ENCODE results near the gene NDUFA13. TPM values are rescaled to one million over a fixed set of nuclear protein-coding genes. Genes with fewer than 3 reads are reported as not detected.
"Not testable (repeated sequence)": the region's sequence is repeated elsewhere in the genome, so short reads cannot be mapped to it uniquely, and the experiment has no call there.

NDUFA13 gene
- 154 and 157 TPM in 2 replicates for total RNA-seq (2014; rRNA removed; shearing (Covaris generic))
- polyA plus RNA-seq (2015; cell fraction: cytosol; rRNA removed), result 104 and 191 TPM in 2 replicates
- 38.0 and 64.9 TPM in 2 replicates for polyA plus RNA-seq (2015; cell fraction: nucleus; rRNA removed)

- peak; percentile 91 for DNase-seq (ENCODE audit: low read depth, low spot score)
- in situ Hi-C loops (cut with HindIII; ENCODE audit: low pct_unique_long_range_greater_than_20kb, low sequenced_read_pairs), result no loop called here
Measured at GRCh38 chr19:19515642-19516519, at the start of gene NDUFA13. Gene NDUFA13, plus strand, starts transcription at chr19:19516225. Its CDS starts 14 bp downstream, at chr19:19516239.

GRCh38 chr19:19468424-19469050, 47.5 kb upstream of the NDUFA13 start:
- in situ Hi-C loops (cut with HindIII; ENCODE audit: low pct_unique_long_range_greater_than_20kb, low sequenced_read_pairs), result no loop called here
- no peak for DNase-seq (ENCODE audit: low read depth, low spot score)

- in situ Hi-C loops (cut with HindIII; ENCODE audit: low pct_unique_long_range_greater_than_20kb, low sequenced_read_pairs), result no loop called here
- DNase-seq (ENCODE audit: low read depth, low spot score), result no peak
Measured at GRCh38 chr19:19470579-19470978, 45.4 kb upstream of the NDUFA13 start.

GRCh38 chr19:19471682-19472081, 44.3 kb upstream of the NDUFA13 start:
- in situ Hi-C loops (cut with HindIII; ENCODE audit: low pct_unique_long_range_greater_than_20kb, low sequenced_read_pairs), result no loop called here
- no peak for DNase-seq (ENCODE audit: low read depth, low spot score)

- in situ Hi-C loops (cut with HindIII; ENCODE audit: low pct_unique_long_range_greater_than_20kb, low sequenced_read_pairs); DNase-seq (ENCODE audit: low read depth, low spot score): not testable (repeated sequence)
Measured at GRCh38 chr19:19472106-19472505, 43.9 kb upstream of the NDUFA13 start.

- DNase-seq (ENCODE audit: low read depth, low spot score), result no peak
- in situ Hi-C loops (cut with HindIII; ENCODE audit: low pct_unique_long_range_greater_than_20kb, low sequenced_read_pairs), result no loop called here
Measured at GRCh38 chr19:19475015-19475765, 40.8 kb upstream of the NDUFA13 start.

GRCh38 chr19:19475849-19476828, 39.9 kb upstream of the NDUFA13 start:
- DNase-seq (ENCODE audit: low read depth, low spot score), result peak; percentile 43
- in situ Hi-C loops (cut with HindIII; ENCODE audit: low pct_unique_long_range_greater_than_20kb, low sequenced_read_pairs), result no loop called here

- in situ Hi-C loops (cut with HindIII; ENCODE audit: low pct_unique_long_range_greater_than_20kb, low sequenced_read_pairs), result no loop called here
- no peak for DNase-seq (ENCODE audit: low read depth, low spot score)
Measured at GRCh38 chr19:19477705-19478383, 38.2 kb upstream of the NDUFA13 start.

GRCh38 chr19:19480688-19481087, 35.3 kb upstream of the NDUFA13 start:
- no peak for DNase-seq (ENCODE audit: low read depth, low spot score)
- in situ Hi-C loops (cut with HindIII; ENCODE audit: low pct_unique_long_range_greater_than_20kb, low sequenced_read_pairs), result no loop called here

GRCh38 chr19:19482809-19483596, 33.0 kb upstream of the NDUFA13 start:
- in situ Hi-C loops (cut with HindIII; ENCODE audit: low pct_unique_long_range_greater_than_20kb, low sequenced_read_pairs), result no loop called here

GRCh38 chr19:19485161-19485997, 30.6 kb upstream of the NDUFA13 start:
- no peak for DNase-seq (ENCODE audit: low read depth, low spot score)
- in situ Hi-C loops (cut with HindIII; ENCODE audit: low pct_unique_long_range_greater_than_20kb, low sequenced_read_pairs), result no loop called here

More at GRCh38 chr19:19482809-19483596, 33.0 kb upstream of the NDUFA13 start:
- no peak for DNase-seq (ENCODE audit: low read depth, low spot score)

- DNase-seq (ENCODE audit: low read depth, low spot score), result no peak
- in situ Hi-C loops (cut with HindIII; ENCODE audit: low pct_unique_long_range_greater_than_20kb, low sequenced_read_pairs), result no loop called here
Measured at GRCh38 chr19:19485998-19486290, 30.1 kb upstream of the NDUFA13 start.

- in situ Hi-C loops (cut with HindIII; ENCODE audit: low pct_unique_long_range_greater_than_20kb, low sequenced_read_pairs), result no loop called here
- no peak for DNase-seq (ENCODE audit: low read depth, low spot score)
Measured at GRCh38 chr19:19486343-19487076, 29.5 kb upstream of the NDUFA13 start.

- no peak for DNase-seq (ENCODE audit: low read depth, low spot score)
- in situ Hi-C loops (cut with HindIII; ENCODE audit: low pct_unique_long_range_greater_than_20kb, low sequenced_read_pairs), result no loop called here
Measured at GRCh38 chr19:19487077-19487949, 28.7 kb upstream of the NDUFA13 start.

All from SK-MEL-5 (cell line).